ENCODE results near the gene CCNJL. TPM values are rescaled to one million over a fixed set of nuclear protein-coding genes. Genes with fewer than 3 reads are reported as not detected.
"Not testable (repeated sequence)": the region's sequence is repeated elsewhere in the genome, so short reads cannot be mapped to it uniquely, and the experiment has no call there.

Gene CCNJL
- 3.3 TPM for total RNA-seq

GRCh38 chr5:160312134-160312959 is at the start of gene CCNJL:
CCNJL (minus strand) TSS chr5:160312564; CDS start chr5:160311923, 641 bp downstream.
- DNase-seq (ENCODE audit: low spot score) (peak; percentile 63), ATAC-seq (peak; percentile 71)
- intact Hi-C loops (cut with DNase I), result no loop called here

- intact Hi-C loops (cut with DNase I), result no loop called here
- ATAC-seq, result no peak
- DNase-seq (ENCODE audit: low spot score), result no peak
Observed at GRCh38 chr5:160361624-160362228, 49.4 kb upstream of the CCNJL start.

GRCh38 chr5:160360310-160360709 is 47.9 kb upstream of the CCNJL start:
- DNase-seq (ENCODE audit: low spot score), result no peak
- intact Hi-C loops (cut with DNase I), result no loop called here
- no peak for ATAC-seq

- intact Hi-C loops (cut with DNase I), result no loop called here
- ATAC-seq, result no peak
- DNase-seq (ENCODE audit: low spot score), result no peak
Observed at GRCh38 chr5:160359816-160360215, 47.5 kb upstream of the CCNJL start.

- intact Hi-C loops (cut with DNase I), result no loop called here
- ATAC-seq (no peak), DNase-seq (ENCODE audit: low spot score) (no peak)
Observed at GRCh38 chr5:160359242-160359641, 46.9 kb upstream of the CCNJL start.

GRCh38 chr5:160357861-160358411 is 45.6 kb upstream of the CCNJL start:
- ATAC-seq, result peak; percentile 88

GRCh38 chr5:160357394-160357793 is 45.0 kb upstream of the CCNJL start:
- ATAC-seq (peak; percentile 8), DNase-seq (ENCODE audit: low spot score) (no peak)
- intact Hi-C loops (cut with DNase I), result no loop called here

More at GRCh38 chr5:160357861-160358411, 45.6 kb upstream of the CCNJL start:
- DNase-seq (ENCODE audit: low spot score), result peak; percentile 67
- intact Hi-C loops (cut with DNase I), result no loop called here

GRCh38 chr5:160356550-160357347 is 44.4 kb upstream of the CCNJL start:
- ATAC-seq, result no peak
- intact Hi-C loops (cut with DNase I), result no loop called here
- no peak for DNase-seq (ENCODE audit: low spot score)

- no peak for ATAC-seq
- intact Hi-C loops (cut with DNase I), result no loop called here
Observed at GRCh38 chr5:160354666-160355065, 42.3 kb upstream of the CCNJL start.

GRCh38 chr5:160353379-160353778 is 41.0 kb upstream of the CCNJL start:
- DNase-seq (ENCODE audit: low spot score) (no peak), ATAC-seq (peak; percentile 68)
- intact Hi-C loops (cut with DNase I), result no loop called here

More at GRCh38 chr5:160354666-160355065, 42.3 kb upstream of the CCNJL start:
- no peak for DNase-seq (ENCODE audit: low spot score)

- DNase-seq (ENCODE audit: low spot score) (no peak), ATAC-seq (no peak)
- intact Hi-C loops (cut with DNase I), result no loop called here
Observed at GRCh38 chr5:160352308-160352707, 39.9 kb upstream of the CCNJL start.

GRCh38 chr5:160349935-160350303 is 37.6 kb upstream of the CCNJL start:
- ATAC-seq (no peak), DNase-seq (ENCODE audit: low spot score) (no peak)
- intact Hi-C loops (cut with DNase I), result loop anchor here (5.0 kb wide), 1 partner anchor 328 kb away; no protein-coding TSS in a partner anchor

GRCh38 chr5:160349249-160349934 is 37.0 kb upstream of the CCNJL start:
- intact Hi-C loops (cut with DNase I), result loop anchor here (5.0 kb wide), 1 partner anchor 327 kb away; no protein-coding TSS in a partner anchor
- no peak for ATAC-seq

GRCh38 chr5:160348080-160348479 is 35.7 kb upstream of the CCNJL start:
- DNase-seq (ENCODE audit: low spot score) (no peak), ATAC-seq (no peak)
- intact Hi-C loops (cut with DNase I), result loop anchor here (5.0 kb wide), 1 partner anchor 326 kb away; no protein-coding TSS in a partner anchor

More at GRCh38 chr5:160349249-160349934, 37.0 kb upstream of the CCNJL start:
- DNase-seq (ENCODE audit: low spot score), result no peak

GRCh38 chr5:160347448-160347847 is 35.1 kb upstream of the CCNJL start:
- ATAC-seq (peak; percentile 42), DNase-seq (ENCODE audit: low spot score) (peak; percentile 79)
- intact Hi-C loops (cut with DNase I), result loop anchor here (5.0 kb wide), 1 partner anchor 325 kb away; no protein-coding TSS in a partner anchor

GRCh38 chr5:160342413-160342941 is 30.1 kb upstream of the CCNJL start:
- DNase-seq (ENCODE audit: low spot score) (no peak), ATAC-seq (peak; percentile 47)
- intact Hi-C loops (cut with DNase I), result loop anchor here (5.0 kb wide), 1 partner anchor 145 kb away; no protein-coding TSS in a partner anchor

GRCh38 chr5:160341309-160341870 is 29.0 kb upstream of the CCNJL start:
- DNase-seq (ENCODE audit: low spot score) (no peak), ATAC-seq (no peak)
- intact Hi-C loops (cut with DNase I), result loop anchor here (5.0 kb wide), 1 partner anchor 144 kb away; no protein-coding TSS in a partner anchor

- not testable (repeated sequence) for DNase-seq (ENCODE audit: low spot score); ATAC-seq
- intact Hi-C loops (cut with DNase I), result loop anchor here (5.0 kb wide), 1 partner anchor 143 kb away; no protein-coding TSS in a partner anchor
Observed at GRCh38 chr5:160340513-160340912, 28.1 kb upstream of the CCNJL start.
